Esophagus muscularis mucosa (tissue), 4 donors: ENCODE measurements around the gene AP4S1. TPM values are rescaled to one million over a fixed set of nuclear protein-coding genes. Genes with fewer than 3 reads are reported as not detected.

Source experiments
- DNase-seq: peaks from one replicate; pipeline ENCODE4 v3.0.0-alpha.2; 2017; ENCODE audit errors: extremely low spot score
- H3K27ac ChIP-seq, 4 donors: fragments of 200-600 bp; sonication (generic); replicated peaks in 1 of 4; 1 replicate in 3 of 4; 2 replicates in 1 of 4; pipeline ENCODE4 v1.5.1; 2016 to 2019; ENCODE audit warnings: mild to moderate bottlenecking in 1 of 4
- H3K27me3 ChIP-seq, 4 donors: fragments of 200-600 bp; sonication (generic); one replicate each; pipeline versions ENCODE4 v1.5.1 to v1.6.0; 2016 to 2019
- H3K36me3 ChIP-seq, 4 donors: fragments of 200-600 bp; sonication (generic); one replicate each; pipeline ENCODE4 v1.5.1; 2016 to 2019
- H3K4me1 ChIP-seq, 4 donors: fragments of 200-600 bp; sonication (generic); one replicate each; pipeline ENCODE4 v1.5.1; 2016 to 2019
- H3K4me3 ChIP-seq, 4 donors: fragments of 200-600 bp; sonication (generic); 1 replicate in 2 of 4; 2 replicates in 2 of 4; pipeline ENCODE4 v1.5.1; 2016 to 2019; ENCODE audit warnings: mild to moderate bottlenecking in 4 of 4, moderate library complexity in 1 of 4
- H3K9me3 ChIP-seq, 4 donors: fragments of 200-600 bp; sonication (generic); 1 replicate in 3 of 4; 2 replicates in 1 of 4; pipeline ENCODE4 v1.5.1; 2016 to 2019
- EP300 ChIP-seq: sonication (generic); formaldehyde crosslinking; IDR thresholded peaks from one replicate; pipeline ENCODE4 v1.6.1; 2017; ENCODE audit warnings: antibody characterized with exemption
- POLR2A ChIP-seq: fragments of 450-650 bp; IDR thresholded peaks from one replicate; pipeline ENCODE4 v1.6.1; 2017; ENCODE audit warnings: antibody characterized with exemption, moderate library complexity, mild to moderate bottlenecking, low read depth
- POLR2AphosphoS5 ChIP-seq, 2 donors: sonication (generic); formaldehyde crosslinking; IDR thresholded peaks; one replicate each; pipeline ENCODE4 v1.6.1; 2017; ENCODE audit warnings: antibody characterized with exemption in 2 of 2
- WGBS: methylation state at CpG from one replicate; pipeline ENCODE4 v1.1.5; 2018; 5-methylcytosine and 5-hydroxymethylcytosine counted together
- intact Hi-C: fragments of 100-400 bp; cut with DNase I; formaldehyde crosslinking; loops from one replicate; pipeline ENCODE4 v1.15.1; 2023
- small RNA-seq, 3 donors: library from RNA; depleted of rRNA; stranded (forward); fragments of <200 nt; gene quantifications; one replicate each; pipeline ENCODE3, GENCODE V24; 2016
- total RNA-seq, 4 donors: library from RNA; depleted of rRNA; stranded (reverse); fragments of >200 nt; gene quantifications; one replicate each; pipeline versions ENCODE4 v1.1.0 to v1.2.1, GENCODE V29; 2016
- TF ChIP-seq, protein P1 (sequence below), 3 experiments: fragments of 200-600 bp in 2 of 3; fragments of 450-650 bp in 1 of 3; sonication (generic) in 2 of 3; IDR thresholded peaks; one replicate each; pipeline ENCODE4 v1.5.1; 2017 to 2019; ENCODE audit warnings: antibody characterized with exemption in 3 of 3, mild to moderate bottlenecking in 2 of 3, moderate library complexity in 1 of 3

The AP4S1 gene
- total RNA-seq, 4 donors from 2014 or later = 5.0 to 12.3 (median 9.3) TPM

DNA sequence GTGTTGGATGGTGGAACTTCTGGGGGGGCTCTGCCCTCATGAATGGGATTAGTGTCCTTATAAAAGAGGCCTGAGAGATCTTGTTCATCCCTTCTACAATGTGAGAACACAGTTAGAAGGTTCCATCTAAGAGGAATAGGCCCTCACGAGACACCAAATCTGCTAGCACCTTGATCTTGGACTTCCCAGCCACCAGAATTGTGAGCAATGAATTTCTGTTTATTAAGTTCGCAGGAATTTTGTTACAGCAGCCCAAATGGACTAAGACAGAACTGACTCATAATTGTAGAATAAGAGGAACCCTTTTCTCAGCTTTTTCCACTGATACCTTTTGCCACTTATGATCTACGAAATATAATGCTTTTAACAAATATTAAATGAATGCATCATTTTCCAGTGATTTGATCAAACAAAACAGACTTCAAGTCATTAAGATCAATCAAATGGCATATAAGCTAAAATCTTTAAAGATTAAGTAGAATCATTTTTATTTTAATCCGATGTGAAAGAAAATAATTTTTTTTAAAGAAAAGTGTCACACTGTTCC is 113.9 kb downstream of the AP4S1 start:
- intact Hi-C loops = no loop called here
- WGBS = 96% methylated on average over 4 of the region's 4 CpGs
- H3K36me3 ChIP-seq = peaks cover 45 to 97% (median 74%) of the 10 kb centered on the region in 4 donors
- H3K4me3 ChIP-seq = no peak overlapping the region
- DNase-seq = no peak
- H3K9me3 ChIP-seq = no peaks in the 10 kb centered on the region
- peaks cover 0 to 12% (median 2%) of the 10 kb centered on the region in 4 donors for H3K4me1 ChIP-seq
- no peak overlapping the region for H3K27ac ChIP-seq
- TF ChIP-seq, protein P1, sequence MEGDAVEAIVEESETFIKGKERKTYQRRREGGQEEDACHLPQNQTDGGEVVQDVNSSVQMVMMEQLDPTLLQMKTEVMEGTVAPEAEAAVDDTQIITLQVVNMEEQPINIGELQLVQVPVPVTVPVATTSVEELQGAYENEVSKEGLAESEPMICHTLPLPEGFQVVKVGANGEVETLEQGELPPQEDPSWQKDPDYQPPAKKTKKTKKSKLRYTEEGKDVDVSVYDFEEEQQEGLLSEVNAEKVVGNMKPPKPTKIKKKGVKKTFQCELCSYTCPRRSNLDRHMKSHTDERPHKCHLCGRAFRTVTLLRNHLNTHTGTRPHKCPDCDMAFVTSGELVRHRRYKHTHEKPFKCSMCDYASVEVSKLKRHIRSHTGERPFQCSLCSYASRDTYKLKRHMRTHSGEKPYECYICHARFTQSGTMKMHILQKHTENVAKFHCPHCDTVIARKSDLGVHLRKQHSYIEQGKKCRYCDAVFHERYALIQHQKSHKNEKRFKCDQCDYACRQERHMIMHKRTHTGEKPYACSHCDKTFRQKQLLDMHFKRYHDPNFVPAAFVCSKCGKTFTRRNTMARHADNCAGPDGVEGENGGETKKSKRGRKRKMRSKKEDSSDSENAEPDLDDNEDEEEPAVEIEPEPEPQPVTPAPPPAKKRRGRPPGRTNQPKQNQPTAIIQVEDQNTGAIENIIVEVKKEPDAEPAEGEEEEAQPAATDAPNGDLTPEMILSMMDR (IDR thresholded peaks at IDR 0.05) = no peak
- TF ChIP-seq POLR2AphosphoS5 (IDR thresholded peaks at IDR 0.05) (no peak), POLR2A (no peak), EP300 (no peak)
- H3K27me3 ChIP-seq = no peaks in the 10 kb centered on the region

GRCh38 chr14:31142455-31143087 is 117.1 kb downstream of the AP4S1 start:
- no peak overlapping the region for H3K4me3 ChIP-seq
- intact Hi-C loops = loop anchor here (10.0 kb wide), 1 partner anchor 202 kb away; no protein-coding TSS in a partner anchor
- H3K9me3 ChIP-seq = no peaks in the 10 kb centered on the region
- DNase-seq = no peak
- H3K27ac ChIP-seq = no peak overlapping the region
- TF ChIP-seq, protein P1 (IDR thresholded peaks at IDR 0.05) = no peak
- no peak for TF ChIP-seq EP300
- no peak for TF ChIP-seq POLR2AphosphoS5 (IDR thresholded peaks at IDR 0.05)
- no peak for TF ChIP-seq POLR2A
- H3K36me3 ChIP-seq = peaks cover 40 to 100% (median 79%) of the 10 kb centered on the region in 4 donors
- H3K4me1 ChIP-seq = peaks cover 0 to 8% (median under 1%) of the 10 kb centered on the region in 4 donors
- H3K27me3 ChIP-seq = no peaks in the 10 kb centered on the region
- WGBS = 93% methylated on average over 11 of the region's 11 CpGs

Small RNA genes lying within 50 kb of the gene (small RNA-seq; reads per million reads assigned to genes)
- gene MIR624 = 0 reads per million in 3 donors
- 0 reads per million in 3 donors for gene RNU6-541P

Other genes starting within 250 kb of the AP4S1 start
- gene COCH, start 151.1 kb upstream of the AP4S1 start, total RNA-seq = 1 to 10 TPM in 3 of 4 donors, under 1 TPM in 1; 0.42 to 4.5 (median 3.0) TPM
- 10 to 100 TPM; 54.5 to 90.1 (median 68.9) TPM for gene STRN3, start 730 bp downstream of the AP4S1 start, total RNA-seq
- gene HECTD1, start 182.1 kb downstream of the AP4S1 start, total RNA-seq = 100 to 1,000 TPM; 177 to 224 (median 206) TPM